GM18505 (cell line): ENCODE data around the gene TAS2R31.

Experiments used
- ATAC-seq: cut with Tn5 transposase; IDR thresholded peaks from one replicate; pipeline ENCODE4 v1.9.1; 2021; ENCODE audit not compliant: unreplicated experiment
- POLR2A ChIP-seq: IDR thresholded peaks from 4 replicates; pipeline ENCODE4 v1.6.1; 2011; ENCODE audit warnings: borderline replicate concordance; ENCODE audit not compliant: insufficient read depth, insufficient read length; ENCODE audit errors: extremely low read depth

Gene TAS2R31

GRCh38 chr12:11026118-11026517 lies 5.1 kb downstream of the TAS2R31 start:
- no peak for TF ChIP-seq POLR2A
- ATAC-seq: no peak

DNA sequence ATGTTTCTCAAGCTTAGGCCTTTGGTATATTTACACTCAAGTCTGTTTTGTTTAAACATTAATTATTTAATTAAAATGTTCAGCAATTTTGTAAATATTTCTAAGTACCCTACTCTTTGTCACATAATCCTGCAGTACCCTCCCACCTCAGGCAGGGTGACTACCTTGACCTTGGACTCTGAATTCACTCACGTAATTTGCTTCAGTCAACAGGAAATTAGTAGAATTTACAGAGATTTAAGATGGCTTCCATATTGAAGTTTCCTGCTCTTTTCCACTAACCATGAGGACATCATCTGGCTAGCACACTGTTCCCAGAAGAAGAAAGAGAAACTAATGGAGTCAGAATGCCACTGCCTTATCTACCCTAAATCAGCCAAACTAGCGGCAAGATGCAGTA lies 7.8 kb downstream of the TAS2R31 start:
- no peak for TF ChIP-seq POLR2A
- no peak for ATAC-seq

GRCh38 chr12:11022520-11022919 lies 8.7 kb downstream of the TAS2R31 start, which contains the start of gene TAS2R19:
TSS of gene TAS2R19 (minus strand) at chr12:11022620. CDS start at chr12:11022571, 49 bp downstream.
- ATAC-seq: no peak
- TF ChIP-seq POLR2A: no peak

- no peak for ATAC-seq
- no peak for TF ChIP-seq POLR2A
Measured at GRCh38 chr12:11016937-11017336, 14.3 kb downstream of the TAS2R31 start.

DNA sequence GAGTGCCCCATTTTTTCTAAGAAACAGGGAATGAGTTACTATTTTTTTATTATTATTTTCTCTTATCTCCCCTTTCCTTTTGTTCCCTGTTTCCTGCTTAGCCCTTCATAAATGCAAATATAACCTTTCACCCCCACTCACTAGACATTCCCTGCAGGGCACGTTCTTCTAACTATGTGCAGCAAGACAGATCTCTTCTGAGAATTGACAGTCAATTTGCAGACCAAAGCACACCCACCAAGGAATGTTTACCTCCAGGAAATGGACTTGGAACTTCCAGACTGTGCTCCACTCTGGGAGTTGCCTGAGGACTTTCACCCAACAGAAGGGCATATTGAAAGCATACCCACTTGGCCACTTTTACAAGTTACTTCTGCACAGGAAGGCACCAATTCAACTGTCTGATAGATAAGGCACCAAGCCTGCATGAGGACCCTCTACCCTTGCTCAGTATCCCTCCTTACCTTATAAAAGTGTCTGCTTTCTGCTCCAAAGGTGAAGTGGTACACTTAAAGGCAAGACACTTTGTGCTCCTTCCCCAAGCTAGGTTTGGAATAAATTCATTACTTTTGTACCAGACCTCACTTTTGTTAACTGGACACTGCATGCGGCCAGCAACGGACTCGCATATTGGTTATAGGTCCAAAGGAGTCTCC lies 15.3 kb downstream of the TAS2R31 start:
- no peak for TF ChIP-seq POLR2A
- ATAC-seq: no peak

DNA sequence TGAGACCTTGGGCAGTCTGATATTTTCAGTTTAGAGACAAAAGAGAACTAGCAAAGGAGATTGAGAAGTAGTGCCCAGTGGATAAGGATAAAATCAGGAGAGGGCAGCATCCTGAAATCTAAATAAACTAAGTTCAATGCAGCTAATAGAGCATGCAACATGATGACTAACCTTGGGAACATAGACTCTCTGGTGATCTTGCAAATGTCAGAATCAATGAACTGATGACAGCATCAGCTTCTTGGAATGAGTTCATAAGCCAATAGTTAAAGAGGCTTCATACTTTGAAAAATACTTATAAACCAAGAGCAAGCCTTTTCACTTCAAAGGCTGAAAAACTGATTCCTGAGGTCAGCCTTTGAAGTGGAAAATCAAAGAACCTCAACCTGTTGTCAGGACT lies 17.0 kb downstream of the TAS2R31 start:
- no peak for TF ChIP-seq POLR2A
- no peak for ATAC-seq

DNA sequence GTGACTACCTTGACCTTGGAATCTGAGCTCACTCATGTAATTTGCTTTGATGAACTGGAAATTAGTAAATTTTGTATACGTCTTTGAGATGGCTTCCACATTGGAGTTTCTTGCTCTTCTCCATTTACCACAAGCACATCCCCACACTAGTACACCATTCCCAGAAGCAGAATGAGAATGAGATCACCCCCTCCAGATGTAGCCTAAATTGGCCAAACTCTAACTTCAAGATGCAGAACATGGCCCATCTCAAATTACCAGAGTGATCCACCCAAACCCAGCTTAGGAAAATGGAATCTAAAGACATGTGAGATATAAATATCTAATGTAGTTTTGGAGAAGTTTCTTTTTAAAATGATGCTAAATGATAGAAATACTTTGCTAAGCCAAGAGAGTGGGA lies 23.6 kb downstream of the TAS2R31 start:
- TF ChIP-seq POLR2A: no peak
- no peak for ATAC-seq

DNA sequence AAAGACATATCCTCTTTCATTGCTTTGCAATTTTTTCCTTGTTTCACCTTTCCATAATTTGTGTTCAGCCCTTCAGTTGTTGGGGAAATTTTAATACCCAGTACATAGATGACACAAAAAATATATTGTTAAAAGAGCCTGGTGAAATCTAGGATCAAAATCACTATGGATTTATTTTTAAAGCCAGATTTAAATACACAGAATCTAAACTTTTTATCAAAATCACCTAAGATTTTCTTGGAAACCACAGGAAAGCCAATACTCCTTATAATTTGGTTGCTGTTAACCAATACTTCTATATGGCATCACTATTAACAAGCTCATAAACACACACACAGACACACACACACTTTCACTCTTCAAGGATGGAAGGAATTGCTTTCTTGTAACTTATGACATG lies 33.0 kb downstream of the TAS2R31 start, which contains the start of gene TAS2R20:
Gene TAS2R20, minus strand, starts transcription at position 101 of the 400 bp plus-strand sequence. CDS start 429 bp downstream, outside the sequence.
- TF ChIP-seq POLR2A: no peak

DNA sequence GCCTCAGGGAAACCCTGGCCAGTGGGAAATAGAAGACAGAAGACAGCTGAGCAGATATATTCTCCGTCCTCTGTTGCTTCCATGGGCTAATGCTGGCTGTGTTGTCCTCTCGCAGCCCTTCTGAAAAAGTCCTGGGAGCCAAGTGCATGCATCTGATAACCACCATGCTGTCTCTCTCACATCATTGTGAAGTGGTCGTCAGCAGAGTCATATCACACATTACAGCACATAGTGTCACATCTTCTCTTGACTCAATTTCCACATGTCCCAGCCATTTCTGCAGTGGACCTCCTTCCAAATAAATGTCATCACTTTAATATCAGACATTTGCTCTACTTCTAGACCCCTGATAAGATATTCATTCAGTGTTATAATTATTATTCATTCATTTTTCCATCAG lies 36.9 kb downstream of the TAS2R31 start:
- TF ChIP-seq POLR2A: no peak
- no peak for ATAC-seq

More for the DNA sequence above, 33.0 kb downstream of the TAS2R31 start, which contains the start of gene TAS2R20:
- no peak for ATAC-seq

DNA sequence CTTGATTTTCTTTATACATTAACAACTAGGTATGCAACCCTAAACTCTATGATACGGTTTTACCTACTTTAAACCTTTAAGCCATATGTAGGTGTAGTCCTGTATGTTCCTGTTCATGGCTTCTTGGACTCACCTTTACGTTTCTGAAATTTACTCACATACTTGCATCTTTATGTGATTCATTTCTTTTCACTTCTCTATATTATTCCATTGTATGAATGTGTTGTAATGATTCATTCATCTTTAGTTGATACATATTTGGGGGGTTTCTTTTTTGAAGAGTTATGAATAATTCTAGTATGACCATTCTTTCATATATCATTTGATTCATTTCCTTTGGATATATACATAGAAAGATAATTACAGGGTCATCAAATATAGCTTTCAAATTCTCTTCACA lies 42.1 kb downstream of the TAS2R31 start:
- TF ChIP-seq POLR2A: no peak
- no peak for ATAC-seq

DNA sequence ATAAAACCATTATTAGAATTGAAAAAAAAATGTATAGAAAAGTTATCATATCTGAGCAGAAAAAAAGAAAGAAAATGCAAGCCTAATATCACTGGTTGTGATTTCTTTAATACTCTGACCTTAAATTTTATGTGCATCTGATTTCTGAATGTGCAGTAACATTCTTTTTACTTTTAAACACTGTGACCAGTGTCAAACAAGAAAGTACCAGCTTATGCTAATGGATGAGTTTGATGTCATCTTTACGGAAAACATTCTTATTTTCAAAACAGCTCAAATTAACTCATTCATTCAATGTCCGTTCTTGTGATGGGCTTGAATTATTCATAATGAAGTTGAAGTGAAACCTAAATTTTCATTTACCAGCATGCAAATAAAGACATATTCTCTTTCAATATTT lies 44.4 kb downstream of the TAS2R31 start, which contains the start of gene TAS2R50:
Gene TAS2R50, minus strand, starts transcription at position 101 of the 400 bp plus-strand sequence. Its CDS starts 52 bp downstream, at position 49.
- ATAC-seq: no peak
- no peak for TF ChIP-seq POLR2A

DNA sequence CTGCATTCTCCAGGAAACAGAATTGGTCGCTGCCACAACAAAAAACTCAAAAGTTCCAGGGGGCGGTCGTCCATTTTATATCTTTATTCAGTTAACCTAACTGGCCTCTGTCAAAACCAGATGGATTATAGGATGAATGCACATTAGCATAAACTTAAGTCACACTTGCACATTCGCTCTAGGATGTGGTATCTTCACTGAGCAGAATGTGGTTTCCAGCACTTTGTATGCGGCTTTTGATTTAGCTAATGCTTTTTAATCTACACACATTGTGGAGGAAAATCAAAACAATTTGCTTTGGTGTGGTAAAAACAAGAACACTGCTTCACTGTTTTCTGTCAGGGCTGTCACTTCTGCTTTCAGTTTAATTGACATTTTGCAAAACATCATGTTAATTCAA lies 49.0 kb downstream of the TAS2R31 start:
- TF ChIP-seq POLR2A: no peak
- no peak for ATAC-seq
